Measurements from ENCODE around the gene PSMB8. TPM values are rescaled to one million over a fixed set of nuclear protein-coding genes. Genes with fewer than 3 reads are reported as not detected.

PSMB8 gene
- total and polyA plus RNA-seq, 12 donors = 49.2 to 195 (median 88.1) TPM

- Histone ChIP-seq H3K27me3 (peaks cover 8% of the 10 kb centered on the region), H3K4me3 (no peak overlapping the region), H3K4me1 (replicated peaks in 1 of 2) (peaks cover 0 to 9% of the 10 kb centered on the region in 2 donors), H3K27ac (no peak overlapping the region), H3K9me3 (replicated peaks in 1 of 3) (no peaks in the 10 kb centered on the region), H3K36me3 (replicated peaks in 1 of 2) (no peaks in the 10 kb centered on the region)
- 43 to 51% (median 50%) methylated on average over 3 of the region's 3 CpGs for WGBS, 4 donors
- peak in 1 of 7 donors; percentile 25 for DNase-seq
- intact Hi-C loops (cut with DNase I) = loop anchor here in 1 of 2 donors (5.0 kb wide), 1 partner anchor 40 kb away; no protein-coding TSS in a partner anchor
- TF ChIP-seq CTCF (IDR thresholded peaks at IDR 0.05) = no peak
These were observed 23.2 kb upstream of the PSMB8 start for GRCh38 chr6:32867022-32867477.

DNA sequence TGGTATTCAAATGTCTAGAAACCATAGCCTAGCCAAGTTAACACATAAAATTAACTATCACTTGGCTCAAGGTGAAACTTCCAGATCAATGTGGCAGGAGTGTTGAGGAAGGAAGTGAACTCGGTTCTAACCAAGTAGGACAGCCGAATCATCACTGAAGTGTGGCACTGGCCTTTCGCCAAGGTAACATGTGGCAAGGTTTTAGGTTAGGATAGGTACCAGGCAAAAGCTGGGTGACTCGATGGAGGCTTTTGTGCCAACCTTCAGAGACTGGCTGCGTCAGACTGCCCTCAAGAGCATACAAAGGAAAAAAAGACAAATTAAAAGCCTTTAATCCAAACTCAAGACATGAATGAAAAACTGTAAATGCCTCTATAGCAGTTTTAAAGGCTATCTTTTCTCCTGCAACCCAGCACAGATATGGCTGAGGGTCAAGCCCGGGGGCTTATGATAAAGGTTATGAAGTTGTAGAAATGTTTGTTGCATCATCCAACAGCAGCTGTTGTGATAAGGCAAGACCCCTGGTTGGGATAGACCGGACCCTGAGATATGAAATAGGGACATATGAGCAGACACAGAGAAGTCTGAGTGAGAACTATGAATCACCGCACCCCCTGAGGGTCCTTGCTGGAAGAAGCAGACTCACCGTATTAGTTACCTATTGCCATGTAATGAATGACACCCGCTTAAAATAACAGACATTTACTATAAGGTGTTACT is 22.0 kb upstream of the PSMB8 start:
- Histone ChIP-seq H3K9me3 (replicated peaks in 1 of 3) (no peaks in the 10 kb centered on the region), H3K36me3 (replicated peaks in 1 of 2) (no peaks in the 10 kb centered on the region), H3K4me1 (replicated peaks in 1 of 2) (peaks cover 0 to 9% of the 10 kb centered on the region in 2 donors), H3K4me3 (no peak overlapping the region), H3K27me3 (peaks cover 8% of the 10 kb centered on the region), H3K27ac (no peak overlapping the region)
- intact Hi-C loops (cut with DNase I) = loop anchor here in 1 of 2 donors (5.0 kb wide), 1 partner anchor 39 kb away; no protein-coding TSS in a partner anchor
- TF ChIP-seq CTCF (IDR thresholded peaks at IDR 0.05) = no peak
- no peak for TF ChIP-seq POLR2A (IDR thresholded peaks at IDR 0.05)
- 58 to 66% (median 65%) methylated on average over 10 of the region's 10 CpGs for WGBS, 4 donors
- no peak for DNase-seq

DNA sequence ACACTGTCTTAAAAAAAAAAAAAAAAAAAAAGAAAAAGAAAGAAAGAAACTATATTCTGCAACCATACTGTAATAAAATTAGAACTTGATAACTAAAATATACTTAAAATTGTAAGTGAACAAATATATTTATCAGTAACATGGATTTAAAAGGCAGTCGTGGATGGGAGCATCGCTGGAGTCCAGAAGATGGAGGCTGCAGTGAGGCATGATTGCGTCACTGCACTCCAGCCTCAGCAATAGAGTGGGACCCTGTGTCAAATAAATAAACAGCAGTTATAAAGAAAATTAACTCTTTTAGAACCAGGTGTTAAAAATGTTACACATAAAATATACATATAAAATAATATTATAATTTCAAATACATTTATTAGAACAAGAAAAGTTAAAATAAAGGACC is 18.9 kb upstream of the PSMB8 start:
- no peak for DNase-seq
- peaks cover 0 to 22% of the 10 kb centered on the region in 2 donors for H3K36me3 ChIP-seq (replicated peaks in 1 of 2)
- TF ChIP-seq CTCF (IDR thresholded peaks at IDR 0.05) = no peak
- no peak for TF ChIP-seq POLR2A (IDR thresholded peaks at IDR 0.05)
- no peak overlapping the region for H3K4me3 ChIP-seq
- peaks cover 0 to 5% of the 10 kb centered on the region in 2 donors for H3K4me1 ChIP-seq (replicated peaks in 1 of 2)
- no peaks in the 10 kb centered on the region for H3K9me3 ChIP-seq (replicated peaks in 1 of 3)
- no peak overlapping the region for H3K27ac ChIP-seq
- intact Hi-C loops (cut with DNase I) = no loop called here
- WGBS, 4 donors = 74 to 83% (median 79%) methylated on average over 3 of the region's 3 CpGs
- H3K27me3 ChIP-seq = no peaks in the 10 kb centered on the region

DNA sequence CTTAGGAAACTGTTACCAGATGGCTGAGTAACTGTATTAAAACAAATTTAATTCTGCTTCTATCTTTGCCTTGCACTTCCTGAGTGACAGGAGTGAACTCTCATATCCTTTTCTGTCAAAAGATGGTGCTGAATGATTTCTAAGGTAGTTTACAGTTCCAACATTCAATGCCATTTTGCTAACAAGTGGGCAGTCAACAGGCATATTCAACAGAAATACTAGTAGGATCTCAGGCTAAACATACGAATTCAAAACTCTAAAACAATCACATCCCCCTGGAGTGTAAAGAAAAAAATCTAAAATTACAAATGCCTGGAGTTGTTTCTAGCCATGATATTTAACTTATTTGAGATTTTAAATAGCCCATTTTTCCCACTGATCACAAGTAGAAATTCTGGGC is 16.8 kb upstream of the PSMB8 start:
- intact Hi-C loops (cut with DNase I) = no loop called here
- Histone ChIP-seq H3K27me3 (no peaks in the 10 kb centered on the region), H3K36me3 (replicated peaks in 1 of 2) (peaks cover 0 to 25% of the 10 kb centered on the region in 2 donors), H3K4me1 (replicated peaks in 1 of 2) (no peaks in the 10 kb centered on the region), H3K9me3 (replicated peaks in 1 of 3) (no peaks in the 10 kb centered on the region), H3K27ac (no peak overlapping the region), H3K4me3 (no peak overlapping the region)
- TF ChIP-seq POLR2A (IDR thresholded peaks at IDR 0.05) = no peak
- TF ChIP-seq CTCF (IDR thresholded peaks at IDR 0.05) = no peak
- DNase-seq = no peak
- WGBS, 4 donors = 83 to 98% (median 88%) methylated on average over 1 of the region's 1 CpG

All from adrenal gland (tissue), 12 donors.